Endodermal cell (in vitro differentiated cells): ENCODE results near the gene SLC26A11. TPM values are rescaled to one million over a fixed set of nuclear protein-coding genes. Genes with fewer than 3 reads are reported as not detected.

Source experiments
- DNase-seq: peaks from one replicate; pipeline ENCODE4 v3.0.0-alpha.2; 2017
- H3K27ac ChIP-seq: 2 replicates; pipeline ENCODE4 v1.5.1; 2013; ENCODE audit warnings: mild to moderate bottlenecking, low read depth, low read length, moderate library complexity
- H3K27me3 ChIP-seq: 2 replicates; pipeline ENCODE4 v1.6.1; 2013; ENCODE audit warnings: mild to moderate bottlenecking, low read length, moderate library complexity; ENCODE audit not compliant: insufficient read depth, control insufficient read depth, poor library complexity, severe bottlenecking
- H3K36me3 ChIP-seq: 2 replicates; pipeline ENCODE4 v1.7.0; 2013; ENCODE audit warnings: mild to moderate bottlenecking, low read length, moderate library complexity; ENCODE audit not compliant: control insufficient read depth, insufficient read depth
- H3K4me1 ChIP-seq: one replicate; pipeline ENCODE4 v1.7.0; 2013; ENCODE audit warnings: low read length; ENCODE audit not compliant: control insufficient read depth, insufficient read depth
- H3K4me3 ChIP-seq: 2 replicates; pipeline ENCODE4 v1.5.1; 2013; ENCODE audit warnings: mild to moderate bottlenecking, low read length, moderate library complexity
- H3K9ac ChIP-seq: 2 replicates; pipeline ENCODE4 v1.6.1; 2013; ENCODE audit warnings: mild to moderate bottlenecking, low read length, moderate library complexity; ENCODE audit not compliant: poor library complexity, severe bottlenecking; ENCODE audit errors: extremely low read depth
- H3K9me3 ChIP-seq: 2 replicates; pipeline ENCODE4 v1.6.1; 2013; ENCODE audit warnings: mild to moderate bottlenecking, low read length, moderate library complexity; ENCODE audit not compliant: control insufficient read depth
- H3K27ac Mint-ChIP-seq: 2 replicates; pipeline ENCODE4 v1.8.0; 2020; ENCODE audit warnings: mixed read lengths
- H3K27me3 Mint-ChIP-seq: 2 replicates; pipeline ENCODE4 v1.8.0; 2021; ENCODE audit warnings: mild to moderate bottlenecking, mixed read lengths; ENCODE audit not compliant: insufficient read depth
- H3K36me3 Mint-ChIP-seq: 2 replicates; pipeline ENCODE4 v1.8.0; 2020; ENCODE audit warnings: low read depth, mixed read lengths
- H3K4me1 Mint-ChIP-seq: 2 replicates; pipeline ENCODE4 v1.8.0; 2020; ENCODE audit warnings: mixed read lengths
- H3K4me3 Mint-ChIP-seq: 2 replicates; pipeline ENCODE4 v1.8.0; 2020; ENCODE audit warnings: mild to moderate bottlenecking, moderate library complexity, mixed read lengths
- H3K9me3 Mint-ChIP-seq: 2 replicates; pipeline ENCODE4 v1.8.0; 2020; ENCODE audit warnings: mild to moderate bottlenecking, mixed read lengths
- whole genome bisulfite sequencing, 2 experiments: methylation state at CpG; one replicate each; pipeline versions ENCODE4 v1.1.5 to v1.1.7; 2013; ENCODE audit warnings: missing lambda C conversion rate in 2 of 2, mixed read lengths in 1 of 2; ENCODE audit not compliant: insufficient coverage in 1 of 2, insufficient read length in 1 of 2; 5-methylcytosine and 5-hydroxymethylcytosine counted together
- total RNA-seq, 2 donors: library from RNA; stranded (reverse); fragmentation: NEBNext Ultra II Directional in 1 of 2; extraction: Animal tissue kit (Norgen Biotek cat#: 25700) in 1 of 2; gene quantifications; 2 replicates in 1 of 2; 3 replicates in 1 of 2; pipeline ENCODE4 v1.2.1, GENCODE V29; 2021
- TF ChIP-seq, protein P1 (sequence below): fragments of 200-600 bp; sonication (generic); conservative IDR thresholded peaks from 2 replicates; pipeline ENCODE4 v1.5.0; 2021; ENCODE audit warnings: antibody characterized with exemption, mild to moderate bottlenecking

SLC26A11 gene
- total RNA-seq, 2 donors from 2014 or later, result 43.7 to 48.2 TPM

GRCh38 chr17:80205811-80206210 lies 14.4 kb upstream of the SLC26A11 start:
- Histone ChIP-seq H3K27ac (no peak overlapping the region), H3K27me3 (no peaks in the 10 kb centered on the region), H3K9me3 (no peaks in the 10 kb centered on the region), H3K4me1 (no peaks in the 10 kb centered on the region), H3K36me3 (peaks cover 8% of the 10 kb centered on the region), H3K9ac (no peak overlapping the region), H3K4me3 (no peak overlapping the region)
- Mint-ChIP-seq H3K27ac (no peak overlapping the region), H3K4me3 (no peak overlapping the region), H3K36me3 (peaks cover 16% of the 10 kb centered on the region), H3K4me1 (no peaks in the 10 kb centered on the region), H3K9me3 (no peaks in the 10 kb centered on the region), H3K27me3 (no peaks in the 10 kb centered on the region)
- DNase-seq, result no peak
- 90 to 93% methylated on average over 12 to 13 of the region's 13 CpGs for WGBS, 2 experiments
- TF ChIP-seq, protein P1, sequence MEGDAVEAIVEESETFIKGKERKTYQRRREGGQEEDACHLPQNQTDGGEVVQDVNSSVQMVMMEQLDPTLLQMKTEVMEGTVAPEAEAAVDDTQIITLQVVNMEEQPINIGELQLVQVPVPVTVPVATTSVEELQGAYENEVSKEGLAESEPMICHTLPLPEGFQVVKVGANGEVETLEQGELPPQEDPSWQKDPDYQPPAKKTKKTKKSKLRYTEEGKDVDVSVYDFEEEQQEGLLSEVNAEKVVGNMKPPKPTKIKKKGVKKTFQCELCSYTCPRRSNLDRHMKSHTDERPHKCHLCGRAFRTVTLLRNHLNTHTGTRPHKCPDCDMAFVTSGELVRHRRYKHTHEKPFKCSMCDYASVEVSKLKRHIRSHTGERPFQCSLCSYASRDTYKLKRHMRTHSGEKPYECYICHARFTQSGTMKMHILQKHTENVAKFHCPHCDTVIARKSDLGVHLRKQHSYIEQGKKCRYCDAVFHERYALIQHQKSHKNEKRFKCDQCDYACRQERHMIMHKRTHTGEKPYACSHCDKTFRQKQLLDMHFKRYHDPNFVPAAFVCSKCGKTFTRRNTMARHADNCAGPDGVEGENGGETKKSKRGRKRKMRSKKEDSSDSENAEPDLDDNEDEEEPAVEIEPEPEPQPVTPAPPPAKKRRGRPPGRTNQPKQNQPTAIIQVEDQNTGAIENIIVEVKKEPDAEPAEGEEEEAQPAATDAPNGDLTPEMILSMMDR, result no peak

- Mint-ChIP-seq H3K27ac (no peak overlapping the region), H3K36me3 (peaks cover 24% of the 10 kb centered on the region), H3K9me3 (no peaks in the 10 kb centered on the region), H3K4me3 (no peak overlapping the region), H3K27me3 (no peaks in the 10 kb centered on the region), H3K4me1 (no peaks in the 10 kb centered on the region)
- DNase-seq, result no peak
- Histone ChIP-seq H3K36me3 (peaks cover 21% of the 10 kb centered on the region), H3K9ac (no peak overlapping the region), H3K9me3 (no peaks in the 10 kb centered on the region), H3K27ac (no peak overlapping the region), H3K4me3 (no peak overlapping the region), H3K4me1 (no peaks in the 10 kb centered on the region), H3K27me3 (no peaks in the 10 kb centered on the region)
- TF ChIP-seq, protein P1, result no peak
- WGBS, 2 experiments, result 94 to 100% methylated on average over 6 to 16 of the region's 16 CpGs
Measured at GRCh38 chr17:80208050-80208449, 12.2 kb upstream of the SLC26A11 start.

GRCh38 chr17:80209765-80210164 lies 10.5 kb upstream of the SLC26A11 start:
- H3K27me3 Mint-ChIP-seq, result no peaks in the 10 kb centered on the region
- WGBS, 2 experiments, result 83 to 91% methylated on average over 4 to 12 of the region's 12 CpGs
- H3K4me1 Mint-ChIP-seq, result no peaks in the 10 kb centered on the region
- no peak for DNase-seq
- Histone ChIP-seq H3K27me3 (no peaks in the 10 kb centered on the region), H3K36me3 (peaks cover 21% of the 10 kb centered on the region), H3K27ac (no peak overlapping the region), H3K9ac (no peak overlapping the region), H3K9me3 (no peaks in the 10 kb centered on the region), H3K4me1 (no peaks in the 10 kb centered on the region), H3K4me3 (no peak overlapping the region)
- H3K9me3 Mint-ChIP-seq, result no peaks in the 10 kb centered on the region
- TF ChIP-seq, protein P1, result no peak
- peaks cover 24% of the 10 kb centered on the region for H3K36me3 Mint-ChIP-seq
- no peak overlapping the region for H3K27ac Mint-ChIP-seq
- no peak overlapping the region for H3K4me3 Mint-ChIP-seq
